WERI-Rb-1 (cell line): Measurements from ENCODE around the gene CFAP251.
A peak's percentile ranks its signal among the peaks of the same experiment; 100 is the strongest.
"Not testable (repeated sequence)": the region's sequence is repeated elsewhere in the genome, so short reads cannot be mapped to it uniquely, and the experiment has no call there.

Experiments
- DNase-seq: peaks from one replicate; pipeline ENCODE4 v3.0.0-alpha.2; 2020
- H3K27ac ChIP-seq: fragments of 250-450 bp; sonication (Bioruptor Pico); 2 replicates; pipeline ENCODE4 v1.5.1; 2020; ENCODE audit warnings: mild to moderate bottlenecking, moderate library complexity
- H3K27me3 ChIP-seq: fragments of 250-450 bp; sonication (Bioruptor Pico); 2 replicates; pipeline ENCODE4 v1.5.1; 2021; ENCODE audit warnings: mild to moderate bottlenecking, low read depth, moderate library complexity; ENCODE audit not compliant: insufficient read depth, severe bottlenecking
- H3K36me3 ChIP-seq: fragments of 250-450 bp; sonication (Bioruptor Pico); 2 replicates; pipeline ENCODE4 v1.5.1; 2020; ENCODE audit warnings: mild to moderate bottlenecking, moderate library complexity
- H3K4me3 ChIP-seq: 2 replicates; pipeline ENCODE4 v1.5.1; 2011; ENCODE audit warnings: low read depth, mild to moderate bottlenecking, control low read depth, low read length
- H3K9me3 ChIP-seq: fragments of 250-450 bp; sonication (Bioruptor Pico); 2 replicates; pipeline ENCODE4 v1.5.1; 2021; ENCODE audit warnings: mild to moderate bottlenecking, moderate library complexity; ENCODE audit not compliant: severe bottlenecking
- CTCF ChIP-seq: IDR thresholded peaks from 2 replicates; pipeline ENCODE4 v1.5.1; 2011; ENCODE audit warnings: low read depth, mild to moderate bottlenecking, control low read depth, inconsistent platforms, low read length

Gene CFAP251

GRCh38 chr12:121918679-121919038 lies 267 bp downstream of the CFAP251 start:
- H3K27me3 ChIP-seq = no peaks in the 10 kb centered on the region
- no peak overlapping the region for H3K27ac ChIP-seq
- no peaks in the 10 kb centered on the region for H3K9me3 ChIP-seq
- DNase-seq = no peak
- peak overlapping the region; percentile 35 for H3K4me3 ChIP-seq
- no peak for TF ChIP-seq CTCF
- peaks cover 27% of the 10 kb centered on the region for H3K36me3 ChIP-seq

- Histone ChIP-seq H3K36me3 (peaks cover 19% of the 10 kb centered on the region), H3K4me3 (no peak overlapping the region), H3K27ac (no peak overlapping the region), H3K9me3 (no peaks in the 10 kb centered on the region), H3K27me3 (no peaks in the 10 kb centered on the region)
- TF ChIP-seq CTCF = no peak
- no peak for DNase-seq
Measured at GRCh38 chr12:121921066-121921465, 2.7 kb downstream of the CFAP251 start.

GRCh38 chr12:121925358-121925695 lies 6.9 kb downstream of the CFAP251 start:
- Histone ChIP-seq H3K9me3 (no peaks in the 10 kb centered on the region), H3K4me3 (no peak overlapping the region), H3K27me3 (no peaks in the 10 kb centered on the region), H3K27ac (no peak overlapping the region), H3K36me3 (no peaks in the 10 kb centered on the region)
- no peak for TF ChIP-seq CTCF
- no peak for DNase-seq

GRCh38 chr12:121926874-121927706 lies 8.7 kb downstream of the CFAP251 start:
- H3K9me3 ChIP-seq = no peaks in the 10 kb centered on the region
- no peak overlapping the region for H3K27ac ChIP-seq
- H3K4me3 ChIP-seq = no peak overlapping the region
- no peak for DNase-seq
- no peaks in the 10 kb centered on the region for H3K36me3 ChIP-seq
- H3K27me3 ChIP-seq = no peaks in the 10 kb centered on the region
- TF ChIP-seq CTCF = no peak

GRCh38 chr12:121927813-121928212 lies 9.4 kb downstream of the CFAP251 start:
- H3K36me3 ChIP-seq = no peaks in the 10 kb centered on the region
- TF ChIP-seq CTCF = no peak
- no peaks in the 10 kb centered on the region for H3K27me3 ChIP-seq
- H3K9me3 ChIP-seq = no peaks in the 10 kb centered on the region
- no peak overlapping the region for H3K27ac ChIP-seq
- DNase-seq = no peak
- no peak overlapping the region for H3K4me3 ChIP-seq

- H3K27ac ChIP-seq, H3K9me3 ChIP-seq, H3K36me3 ChIP-seq, H3K27me3 ChIP-seq, H3K4me3 ChIP-seq, DNase-seq: not testable (repeated sequence)
Measured at GRCh38 chr12:121929545-121929944, 11.2 kb downstream of the CFAP251 start.
